Renal pelvis (tissue), 4 donors: ENCODE results near the gene SSTR5. TPM values are rescaled to one million over a fixed set of nuclear protein-coding genes. Genes with fewer than 3 reads are reported as not detected.
"Not testable (repeated sequence)": the region's sequence is repeated elsewhere in the genome, so short reads cannot be mapped to it uniquely, and the experiment has no call there.

ENCODE experiments used
- DNase-seq: peaks from one replicate; pipeline ENCODE4 v3.0.0-alpha.2; 2013
- polyA plus RNA-seq, 3 donors: library from polyadenylated mRNA; unstranded; fragments of 120-200 nt; gene quantifications; one replicate each; pipeline ENCODE4 v1.2.1, GENCODE V29; 2013; ENCODE audit not compliant: insufficient read length in 3 of 3

SSTR5 gene
- polyA plus RNA-seq, 3 donors = 0.16 to 0.43 (median 0.17) TPM

DNA sequence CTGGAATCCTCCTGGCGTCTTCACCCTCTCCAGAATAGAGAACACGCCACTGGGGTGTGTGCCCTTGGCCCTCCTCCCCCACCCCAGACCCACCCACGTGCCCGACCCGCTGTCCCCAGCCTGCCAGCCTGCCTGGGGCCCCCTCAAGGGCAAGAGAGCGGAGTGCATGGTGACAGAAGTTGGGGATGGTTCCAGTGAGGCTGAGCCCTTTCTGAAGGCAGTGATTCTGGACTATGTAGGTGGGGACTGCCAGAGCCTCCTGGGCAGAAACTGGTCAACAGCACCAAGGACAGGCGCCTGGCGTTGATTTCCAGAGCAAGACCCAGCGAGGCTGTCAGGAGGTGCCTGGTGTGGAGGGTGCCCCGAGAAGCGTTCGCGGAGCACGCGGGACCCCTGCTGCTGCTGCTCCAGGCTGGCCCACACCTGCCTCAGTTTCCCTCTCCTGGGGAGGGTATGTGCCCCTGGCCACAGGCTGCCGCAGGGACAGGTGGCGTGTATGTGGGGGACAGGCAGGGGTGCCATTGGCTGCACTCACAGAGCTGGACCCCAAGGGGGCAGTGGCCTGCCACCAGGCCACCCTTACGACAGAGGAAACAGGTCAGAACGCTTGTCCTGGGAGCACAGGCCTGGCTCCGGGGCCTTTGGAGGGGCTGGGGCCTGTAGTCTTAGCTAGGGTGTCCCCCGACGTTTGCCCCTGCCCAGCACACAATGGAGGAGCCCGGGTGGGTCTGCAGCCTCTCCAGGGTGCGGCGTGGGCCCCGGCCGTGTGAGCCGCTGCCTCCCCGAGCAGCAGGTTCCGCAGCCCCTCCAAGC, 1.2 kb downstream of the SSTR5 start:
- no peak for DNase-seq

GRCh38 chr16:1074379-1074649, 1.8 kb downstream of the SSTR5 start:
- DNase-seq = no peak

DNA sequence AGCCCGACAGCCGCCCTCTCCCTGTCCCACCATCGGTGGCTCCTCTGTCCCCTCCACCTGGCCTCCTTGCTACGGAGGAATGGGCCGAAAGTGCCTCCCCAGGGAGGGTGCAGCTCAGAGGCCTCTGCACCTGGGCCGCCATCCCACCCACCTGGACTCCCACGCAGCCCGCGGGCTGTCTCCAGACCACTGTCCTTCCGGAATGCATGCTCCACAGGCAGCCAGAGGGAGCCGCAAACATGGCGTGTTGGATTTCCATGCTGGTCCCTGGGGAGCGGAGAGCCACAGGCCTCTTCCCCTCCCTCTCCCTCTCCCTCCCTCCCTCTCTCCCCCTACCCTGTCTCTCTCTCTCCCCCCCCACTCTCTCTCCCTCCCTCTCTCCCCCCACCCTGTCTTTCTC, 3.0 kb downstream of the SSTR5 start:
- no peak for DNase-seq

GRCh38 chr16:1076801-1077576, 4.4 kb downstream of the SSTR5 start:
- no peak for DNase-seq

- no peak for DNase-seq
Measured at GRCh38 chr16:1077877-1078578, 5.5 kb downstream of the SSTR5 start.

DNA sequence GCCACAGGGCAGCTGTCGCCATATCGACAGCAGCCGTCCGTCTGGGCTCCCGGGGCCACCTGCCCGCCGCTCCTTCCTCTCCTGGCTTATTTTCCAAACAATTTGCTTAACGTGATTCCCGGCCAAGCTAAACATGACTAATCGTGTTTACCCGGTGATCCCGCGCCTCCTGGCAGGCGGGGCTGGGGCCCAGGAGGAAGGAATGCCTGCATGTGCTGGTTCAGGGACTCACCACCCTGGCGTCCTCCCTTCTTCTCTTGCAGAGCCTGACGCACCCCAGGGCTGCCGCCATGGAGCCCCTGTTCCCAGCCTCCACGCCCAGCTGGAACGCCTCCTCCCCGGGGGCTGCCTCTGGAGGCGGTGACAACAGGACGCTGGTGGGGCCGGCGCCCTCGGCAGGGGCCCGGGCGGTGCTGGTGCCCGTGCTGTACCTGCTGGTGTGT, 6.1 kb downstream of the SSTR5 start:
- no peak for DNase-seq

GRCh38 chr16:1079341-1079740, 6.8 kb downstream of the SSTR5 start:
- no peak for DNase-seq

DNA sequence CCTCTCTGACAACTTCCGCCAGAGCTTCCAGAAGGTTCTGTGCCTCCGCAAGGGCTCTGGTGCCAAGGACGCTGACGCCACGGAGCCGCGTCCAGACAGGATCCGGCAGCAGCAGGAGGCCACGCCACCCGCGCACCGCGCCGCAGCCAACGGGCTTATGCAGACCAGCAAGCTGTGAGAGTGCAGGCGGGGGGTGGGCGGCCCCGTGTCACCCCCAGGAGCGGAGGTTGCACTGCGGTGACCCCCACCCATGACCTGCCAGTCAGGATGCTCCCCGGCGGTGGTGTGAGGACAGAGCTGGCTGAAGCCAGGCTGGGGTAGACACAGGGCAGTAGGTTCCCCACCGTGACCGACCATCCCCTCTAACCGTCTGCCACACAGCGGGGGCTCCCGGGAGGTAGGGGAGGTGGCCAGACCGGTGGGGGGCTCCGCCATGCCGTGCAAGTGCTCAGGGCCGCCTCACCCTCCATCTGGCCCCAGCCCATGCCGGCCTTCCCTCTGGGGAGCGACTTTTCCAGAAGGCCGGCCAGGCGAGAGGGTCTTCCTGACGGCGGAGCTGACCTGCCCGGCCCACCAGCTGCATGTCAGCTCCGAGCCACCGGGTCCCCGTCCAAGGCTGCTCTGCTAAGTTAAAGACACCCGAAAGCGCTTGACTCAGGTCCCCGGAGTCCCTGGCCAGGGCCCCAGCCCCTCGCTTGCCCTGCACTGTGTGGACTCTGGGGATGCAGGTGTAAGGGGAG, 7.4 kb downstream of the SSTR5 start:
- DNase-seq = no peak

GRCh38 chr16:1080801-1081733, 8.5 kb downstream of the SSTR5 start:
- DNase-seq = no peak

- no peak for DNase-seq
Measured at GRCh38 chr16:1081734-1082265, 9.3 kb downstream of the SSTR5 start.

DNA sequence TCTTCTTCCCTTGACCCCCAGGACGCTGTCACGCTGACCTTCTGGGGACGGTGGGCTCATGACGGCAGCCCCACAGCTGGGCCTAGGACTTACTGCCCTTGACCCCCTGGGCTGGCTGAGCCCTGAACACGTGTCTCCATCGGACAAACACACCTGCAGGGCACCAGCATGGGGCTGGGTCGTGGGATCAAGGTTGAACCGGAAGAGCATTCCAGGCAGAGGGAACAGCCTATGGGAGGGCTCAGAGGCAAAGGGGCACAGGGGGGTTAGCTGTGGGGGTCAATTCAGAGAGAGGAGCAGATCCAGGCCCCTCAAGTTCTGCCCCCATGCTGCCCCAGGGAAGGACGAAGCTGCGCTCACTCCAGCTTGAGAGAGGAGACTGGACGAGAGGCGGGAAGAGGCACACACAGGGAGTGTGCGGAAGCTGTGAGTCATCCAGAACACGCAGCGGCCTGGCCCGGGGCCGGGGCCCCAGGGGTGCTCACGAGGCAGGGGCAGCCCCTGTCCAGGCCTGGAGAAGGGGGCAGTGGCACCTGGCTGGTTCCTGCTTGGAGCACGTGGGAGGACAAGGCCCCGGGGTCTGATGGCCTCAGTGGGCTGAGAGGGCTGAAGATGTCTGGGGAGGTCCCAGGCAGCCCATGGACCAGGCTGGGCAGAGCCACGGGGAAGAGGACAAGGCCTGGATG, 9.9 kb downstream of the SSTR5 start:
- no peak for DNase-seq

DNA sequence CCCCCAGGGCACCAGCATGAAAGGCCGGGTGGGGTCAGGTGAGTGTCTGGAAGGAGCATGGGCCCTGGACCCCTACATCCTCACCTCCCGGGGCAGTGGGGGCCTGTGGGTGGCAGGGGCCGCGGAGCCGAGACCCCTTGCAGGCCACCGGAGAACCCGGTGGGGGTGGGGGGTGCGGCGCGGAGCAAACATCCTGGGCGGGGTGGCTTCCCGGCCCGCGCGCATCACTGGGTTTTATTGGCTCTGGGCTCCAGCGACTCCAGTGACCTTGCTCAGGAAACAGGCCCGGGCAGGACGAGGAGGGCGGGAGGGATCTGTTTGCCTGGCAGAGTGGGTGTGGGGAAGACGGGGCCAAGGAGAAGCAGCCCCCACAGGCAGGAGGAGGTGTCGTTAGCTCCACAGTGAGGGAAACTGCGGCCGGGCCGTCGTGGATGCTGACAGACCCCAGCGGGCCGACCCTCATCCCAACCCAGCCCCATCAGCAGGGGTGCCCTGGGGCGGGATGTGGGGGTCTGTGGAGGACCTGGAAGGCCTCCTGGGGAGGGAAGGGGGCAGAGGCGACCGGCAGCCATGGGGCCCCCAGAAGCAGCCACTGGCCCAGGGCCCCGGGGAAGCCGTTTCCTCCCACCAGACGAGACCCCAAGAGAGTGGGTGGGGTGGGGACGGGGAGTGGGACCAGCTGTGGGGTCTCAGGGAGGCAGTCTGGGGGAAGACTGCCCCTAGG, 10.6 kb downstream of the SSTR5 start:
- peak; percentile 77 for DNase-seq

DNA sequence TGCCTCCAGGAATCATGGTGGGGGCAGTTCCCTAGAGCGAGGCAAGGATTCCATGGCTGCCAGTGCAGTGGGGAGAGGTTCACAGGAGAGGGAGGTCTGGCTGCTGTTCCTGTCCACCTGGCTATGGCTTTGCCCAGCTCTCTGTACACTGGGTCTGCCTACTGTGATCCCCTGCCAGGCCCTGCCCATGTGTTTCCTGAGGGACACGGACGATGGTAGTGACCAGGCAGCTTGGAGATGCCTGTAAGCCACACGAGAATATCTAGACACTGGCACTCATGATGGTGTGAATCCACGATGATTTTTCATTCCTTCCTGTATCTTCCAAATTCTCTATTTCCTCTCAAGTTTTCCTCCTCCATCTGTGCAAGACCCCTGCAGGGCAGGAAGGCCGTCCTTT, 12.4 kb downstream of the SSTR5 start:
- no peak for DNase-seq

- DNase-seq = not testable (repeated sequence)
Measured at GRCh38 chr16:1086443-1086842, 13.9 kb downstream of the SSTR5 start.

- no peak for DNase-seq
Measured at GRCh38 chr16:1088295-1089170, 16.0 kb downstream of the SSTR5 start.

DNA sequence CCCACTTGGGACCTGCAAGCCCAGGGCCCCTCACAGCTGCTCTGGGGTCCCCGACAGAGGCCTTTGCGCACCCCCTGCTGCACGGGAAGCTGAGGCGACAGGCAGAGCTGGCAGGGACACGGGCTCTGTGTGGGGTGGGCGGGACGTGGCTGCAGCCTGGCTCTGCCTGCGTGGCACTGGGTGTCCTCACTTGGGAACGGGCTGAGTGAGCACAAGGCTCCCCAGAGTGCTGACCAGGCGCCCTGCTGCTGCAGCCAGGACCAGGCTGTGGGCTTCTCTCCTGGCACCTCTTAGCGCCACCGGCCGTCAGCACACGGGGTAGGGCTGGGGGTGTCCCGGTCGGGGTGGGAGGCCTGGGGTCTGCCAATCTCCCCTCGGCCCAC, 16.9 kb downstream of the SSTR5 start:
- no peak for DNase-seq

DNA sequence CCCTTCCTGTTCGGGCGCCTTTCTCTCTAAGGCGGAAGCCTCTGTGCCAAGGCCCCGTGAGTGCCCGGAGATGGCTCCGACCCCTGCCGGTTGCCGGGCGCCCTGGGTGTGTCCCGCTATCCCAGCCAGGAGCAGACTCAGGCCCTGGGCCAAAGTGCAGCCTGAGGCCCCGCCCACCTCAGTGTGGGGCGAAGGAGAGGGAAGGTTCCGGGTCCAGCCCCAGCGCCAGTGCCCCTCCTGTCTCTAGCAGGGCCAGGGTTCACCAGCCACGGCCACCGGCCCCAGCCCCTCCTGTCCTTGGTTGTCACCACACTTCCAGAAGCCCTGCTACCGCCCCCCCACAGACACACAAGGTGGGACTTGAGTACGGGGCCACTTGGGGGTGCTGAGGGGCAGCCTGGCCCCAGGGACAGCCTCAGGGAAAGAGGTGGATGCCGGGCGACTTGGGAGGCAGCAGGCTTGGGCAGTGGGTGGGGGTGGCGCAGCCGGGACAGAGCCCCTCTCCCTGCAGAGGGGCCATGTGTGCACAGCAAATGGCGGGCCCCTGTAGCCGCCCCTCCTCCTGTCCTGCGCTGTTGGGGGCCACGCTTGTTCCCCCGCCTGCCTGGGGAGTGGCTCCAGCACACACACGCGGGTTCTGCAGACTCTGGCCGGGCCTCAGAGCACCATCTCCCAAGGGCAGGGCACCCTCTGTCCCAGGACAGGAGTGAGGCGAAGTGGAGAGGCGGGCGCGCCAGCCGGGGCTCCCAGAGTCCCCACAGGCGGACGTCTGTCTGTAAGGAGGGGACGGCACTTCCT, 17.5 kb downstream of the SSTR5 start:
- DNase-seq = no peak
